Measurements from ENCODE around the gene KLK15.

The KLK15 gene

DNA sequence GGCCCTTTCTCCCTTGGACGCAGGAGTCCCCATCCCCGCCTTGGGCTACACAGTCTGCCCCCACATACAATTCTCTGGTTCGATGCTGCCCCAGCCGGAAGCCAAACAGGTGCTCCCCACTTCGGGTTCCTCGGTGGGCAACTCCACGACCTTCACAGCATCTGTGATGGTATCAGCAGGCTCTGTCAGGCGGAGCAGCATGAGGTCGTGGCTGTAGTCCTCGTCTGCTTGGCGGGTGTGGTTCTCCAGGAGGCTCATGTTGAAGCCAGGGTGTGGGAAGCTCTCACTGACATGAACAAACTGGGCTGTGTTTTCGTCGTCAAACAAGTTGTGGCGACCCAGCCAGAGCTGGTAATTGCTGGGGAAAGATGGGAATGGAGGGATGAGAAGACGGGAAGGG lies 13.3 kb downstream of the KLK15 start:
- Histone ChIP-seq H3K27ac (replicated peaks) (no peak overlapping the region), H3K4me3 (replicated peaks; ENCODE audit: insufficient read depth, low read length) (no peak overlapping the region), H3K27me3 (ENCODE audit: insufficient read depth, poor library complexity, severe bottlenecking) (peaks cover 34% of the 10 kb centered on the region)
- no peak for DNase-seq (ENCODE audit: low read depth in 1 of 2, low spot score in 1 of 2)
- no peak for TF ChIP-seq GABPA (IDR thresholded peaks at IDR 0.05; ENCODE audit: low read depth)

DNA sequence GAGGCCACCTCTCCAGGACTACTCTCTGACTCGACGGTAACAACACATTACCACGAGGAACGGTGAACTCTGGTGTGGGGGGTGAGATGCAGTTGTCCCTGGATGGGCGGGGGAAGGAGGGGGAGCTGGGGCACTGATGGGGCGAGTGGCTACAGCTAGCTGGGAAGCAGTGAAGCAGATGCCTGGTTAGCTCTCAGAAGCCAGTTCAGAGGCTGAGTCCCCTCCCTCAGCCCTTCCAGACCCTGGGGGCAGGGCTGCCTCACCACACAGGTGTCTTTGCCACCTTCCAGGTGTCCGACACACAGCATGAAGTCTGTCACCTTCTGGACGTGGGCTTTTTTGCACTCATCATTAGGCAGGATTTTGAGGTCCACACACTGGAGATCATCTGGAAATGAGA lies 13.7 kb downstream of the KLK15 start:
- TF ChIP-seq GABPA (IDR thresholded peaks at IDR 0.05; ENCODE audit: low read depth), result no peak
- TF ChIP-seq, protein P1, sequence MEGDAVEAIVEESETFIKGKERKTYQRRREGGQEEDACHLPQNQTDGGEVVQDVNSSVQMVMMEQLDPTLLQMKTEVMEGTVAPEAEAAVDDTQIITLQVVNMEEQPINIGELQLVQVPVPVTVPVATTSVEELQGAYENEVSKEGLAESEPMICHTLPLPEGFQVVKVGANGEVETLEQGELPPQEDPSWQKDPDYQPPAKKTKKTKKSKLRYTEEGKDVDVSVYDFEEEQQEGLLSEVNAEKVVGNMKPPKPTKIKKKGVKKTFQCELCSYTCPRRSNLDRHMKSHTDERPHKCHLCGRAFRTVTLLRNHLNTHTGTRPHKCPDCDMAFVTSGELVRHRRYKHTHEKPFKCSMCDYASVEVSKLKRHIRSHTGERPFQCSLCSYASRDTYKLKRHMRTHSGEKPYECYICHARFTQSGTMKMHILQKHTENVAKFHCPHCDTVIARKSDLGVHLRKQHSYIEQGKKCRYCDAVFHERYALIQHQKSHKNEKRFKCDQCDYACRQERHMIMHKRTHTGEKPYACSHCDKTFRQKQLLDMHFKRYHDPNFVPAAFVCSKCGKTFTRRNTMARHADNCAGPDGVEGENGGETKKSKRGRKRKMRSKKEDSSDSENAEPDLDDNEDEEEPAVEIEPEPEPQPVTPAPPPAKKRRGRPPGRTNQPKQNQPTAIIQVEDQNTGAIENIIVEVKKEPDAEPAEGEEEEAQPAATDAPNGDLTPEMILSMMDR (IDR thresholded peaks at IDR 0.05; ENCODE audit: insufficient read depth, low read length), result no peak
- TF ChIP-seq, protein P2, sequence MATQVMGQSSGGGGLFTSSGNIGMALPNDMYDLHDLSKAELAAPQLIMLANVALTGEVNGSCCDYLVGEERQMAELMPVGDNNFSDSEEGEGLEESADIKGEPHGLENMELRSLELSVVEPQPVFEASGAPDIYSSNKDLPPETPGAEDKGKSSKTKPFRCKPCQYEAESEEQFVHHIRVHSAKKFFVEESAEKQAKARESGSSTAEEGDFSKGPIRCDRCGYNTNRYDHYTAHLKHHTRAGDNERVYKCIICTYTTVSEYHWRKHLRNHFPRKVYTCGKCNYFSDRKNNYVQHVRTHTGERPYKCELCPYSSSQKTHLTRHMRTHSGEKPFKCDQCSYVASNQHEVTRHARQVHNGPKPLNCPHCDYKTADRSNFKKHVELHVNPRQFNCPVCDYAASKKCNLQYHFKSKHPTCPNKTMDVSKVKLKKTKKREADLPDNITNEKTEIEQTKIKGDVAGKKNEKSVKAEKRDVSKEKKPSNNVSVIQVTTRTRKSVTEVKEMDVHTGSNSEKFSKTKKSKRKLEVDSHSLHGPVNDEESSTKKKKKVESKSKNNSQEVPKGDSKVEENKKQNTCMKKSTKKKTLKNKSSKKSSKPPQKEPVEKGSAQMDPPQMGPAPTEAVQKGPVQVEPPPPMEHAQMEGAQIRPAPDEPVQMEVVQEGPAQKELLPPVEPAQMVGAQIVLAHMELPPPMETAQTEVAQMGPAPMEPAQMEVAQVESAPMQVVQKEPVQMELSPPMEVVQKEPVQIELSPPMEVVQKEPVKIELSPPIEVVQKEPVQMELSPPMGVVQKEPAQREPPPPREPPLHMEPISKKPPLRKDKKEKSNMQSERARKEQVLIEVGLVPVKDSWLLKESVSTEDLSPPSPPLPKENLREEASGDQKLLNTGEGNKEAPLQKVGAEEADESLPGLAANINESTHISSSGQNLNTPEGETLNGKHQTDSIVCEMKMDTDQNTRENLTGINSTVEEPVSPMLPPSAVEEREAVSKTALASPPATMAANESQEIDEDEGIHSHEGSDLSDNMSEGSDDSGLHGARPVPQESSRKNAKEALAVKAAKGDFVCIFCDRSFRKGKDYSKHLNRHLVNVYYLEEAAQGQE (IDR thresholded peaks at IDR 0.05; ENCODE audit: insufficient replicate concordance, low read depth), result no peak
- TF ChIP-seq SPI1 (IDR thresholded peaks at IDR 0.05; ENCODE audit: borderline replicate concordance, low read depth), result no peak
- no peak for TF ChIP-seq POLR2AphosphoS5 (IDR thresholded peaks at IDR 0.05; ENCODE audit: low read depth)
- H3K4me3 ChIP-seq (replicated peaks; ENCODE audit: insufficient read depth, low read length), result no peak overlapping the region
- DNase-seq (ENCODE audit: low read depth in 1 of 2, low spot score in 1 of 2), result no peak
- H3K27ac ChIP-seq (replicated peaks), result no peak overlapping the region
- peaks cover 34% of the 10 kb centered on the region for H3K27me3 ChIP-seq (ENCODE audit: insufficient read depth, poor library complexity, severe bottlenecking)

DNA sequence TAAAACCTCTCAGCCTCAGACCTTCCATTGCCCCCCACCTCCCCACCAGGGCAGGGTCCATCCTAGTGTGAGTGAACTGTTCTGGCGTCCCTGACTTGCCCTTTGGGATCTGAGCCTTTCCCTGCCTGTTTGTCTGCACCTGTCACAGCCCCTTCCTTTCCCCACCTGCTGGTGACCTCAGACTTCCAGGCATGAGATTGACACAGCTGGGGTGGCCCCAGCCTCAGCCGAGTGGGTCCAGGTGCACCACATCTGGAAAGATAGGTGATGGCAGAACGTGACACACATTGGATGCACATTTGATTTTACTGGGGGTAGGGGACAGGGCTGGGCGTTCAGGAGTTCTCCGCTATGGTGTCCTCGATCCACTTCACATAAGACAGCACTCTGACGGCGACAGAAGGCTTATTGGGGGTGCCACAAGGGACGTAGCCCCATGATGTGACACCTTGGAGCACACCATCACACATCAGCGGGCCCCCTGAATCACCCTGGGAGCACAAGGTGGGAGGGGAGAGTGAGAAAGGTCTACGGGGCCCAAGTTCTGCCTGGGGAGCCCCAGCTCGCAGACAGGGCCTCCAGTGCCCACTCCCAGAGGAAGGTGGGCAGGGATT lies 14.4 kb downstream of the KLK15 start:
- TF ChIP-seq, protein P1 (IDR thresholded peaks at IDR 0.05; ENCODE audit: insufficient read depth, low read length), result no peak
- TF ChIP-seq POLR2AphosphoS5 (IDR thresholded peaks at IDR 0.05; ENCODE audit: low read depth) (no peak), GABPA (IDR thresholded peaks at IDR 0.05; ENCODE audit: low read depth) (no peak)
- TF ChIP-seq, protein P2 (IDR thresholded peaks at IDR 0.05; ENCODE audit: insufficient replicate concordance, low read depth), result no peak
- H3K27me3 ChIP-seq (ENCODE audit: insufficient read depth, poor library complexity, severe bottlenecking), result peaks cover 31% of the 10 kb centered on the region
- H3K4me3 ChIP-seq (replicated peaks; ENCODE audit: insufficient read depth, low read length), result no peak overlapping the region
- no peak overlapping the region for H3K27ac ChIP-seq (replicated peaks)
- DNase-seq (ENCODE audit: low read depth in 1 of 2, low spot score in 1 of 2), result no peak

DNA sequence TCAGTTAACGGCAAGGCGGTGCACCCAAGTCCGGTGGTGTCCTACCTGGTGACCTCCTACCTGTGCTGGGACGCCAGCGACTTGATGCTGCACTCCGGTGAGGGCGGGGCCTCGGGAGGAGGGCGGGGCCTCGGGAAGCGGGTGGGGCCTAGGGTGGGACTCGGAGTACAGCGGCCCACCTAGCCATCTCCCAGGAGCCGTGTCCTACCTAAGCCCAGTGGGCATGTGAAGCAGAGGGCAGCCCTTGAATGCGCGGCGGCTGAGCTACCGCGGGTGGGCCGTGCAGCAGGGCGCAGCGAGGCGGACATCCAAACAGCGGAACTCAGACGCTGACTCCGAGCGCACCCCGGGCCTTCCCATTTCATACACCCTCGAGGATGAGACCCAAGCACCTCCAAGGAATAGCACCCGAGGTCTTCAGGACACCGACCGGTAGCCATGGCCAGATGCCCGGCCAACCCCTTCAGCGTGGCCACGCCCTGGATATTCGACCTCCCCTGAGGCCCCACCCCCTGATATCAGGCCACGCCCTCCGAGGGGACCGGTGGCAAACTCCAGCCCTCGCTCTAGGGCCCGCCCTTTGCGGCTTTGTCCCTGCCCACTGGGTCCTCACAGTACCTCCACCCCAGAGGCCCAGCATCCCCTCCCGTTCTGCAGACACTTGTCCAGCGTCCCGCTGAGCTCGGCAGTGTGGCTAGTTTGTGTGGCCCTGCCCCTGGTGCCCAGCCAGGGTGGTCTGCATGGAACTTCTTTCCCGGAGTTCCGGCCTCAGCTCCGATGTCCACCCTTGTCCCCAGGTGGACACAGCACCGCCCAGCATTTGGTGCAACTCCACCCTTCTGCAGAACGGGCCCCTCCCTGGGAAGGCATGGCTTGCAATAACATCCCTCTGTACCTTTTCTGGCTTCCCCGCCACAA lies 15.2 kb downstream of the KLK15 start:
- TF ChIP-seq SPI1 (IDR thresholded peaks at IDR 0.05; ENCODE audit: borderline replicate concordance, low read depth) (no peak), POLR2AphosphoS5 (IDR thresholded peaks at IDR 0.05; ENCODE audit: low read depth) (no peak), GABPA (IDR thresholded peaks at IDR 0.05; ENCODE audit: low read depth) (no peak)
- TF ChIP-seq, protein P2 (IDR thresholded peaks at IDR 0.05; ENCODE audit: insufficient replicate concordance, low read depth), result no peak
- TF ChIP-seq, protein P1 (IDR thresholded peaks at IDR 0.05; ENCODE audit: insufficient read depth, low read length), result no peak
- Histone ChIP-seq H3K27me3 (ENCODE audit: insufficient read depth, poor library complexity, severe bottlenecking) (peaks cover 29% of the 10 kb centered on the region), H3K4me3 (replicated peaks; ENCODE audit: insufficient read depth, low read length) (no peak overlapping the region), H3K27ac (replicated peaks) (no peak overlapping the region)
- DNase-seq (ENCODE audit: low read depth in 1 of 2, low spot score in 1 of 2), result no peak
